Transverse colon (tissue), 4 donors: Measurements from ENCODE around the gene PRPF6. TPM values are rescaled to one million over a fixed set of nuclear protein-coding genes. Genes with fewer than 3 reads are reported as not detected.

Experiments used
- DNase-seq: peaks from one replicate; pipeline ENCODE4 v3.0.0-alpha.2; 2019
- H3K27ac ChIP-seq, 4 donors: fragments of 200-600 bp; sonication (generic); 2 replicates each; pipeline ENCODE4 v1.5.1; 2016 to 2018; ENCODE audit warnings: inconsistent platforms in 4 of 4
- H3K27me3 ChIP-seq: fragments of 200-600 bp; sonication (generic); 2 replicates; pipeline ENCODE4 v1.5.1; 2017; ENCODE audit warnings: inconsistent platforms
- H3K36me3 ChIP-seq, 4 donors: fragments of 200-600 bp; sonication (generic); 2 replicates each; pipeline ENCODE4 v1.5.1; 2017 to 2019; ENCODE audit warnings: inconsistent platforms in 4 of 4
- H3K4me1 ChIP-seq, 4 donors: fragments of 200-600 bp; sonication (generic); 2 replicates each; pipeline ENCODE4 v1.5.1; 2017 to 2020; ENCODE audit warnings: inconsistent platforms in 4 of 4
- H3K4me3 ChIP-seq, 4 donors: fragments of 200-600 bp; sonication (generic); 1 replicate in 1 of 4; 2 replicates in 3 of 4; pipeline versions ENCODE4 v1.5.1 to v1.6.1; 2017 to 2019; ENCODE audit warnings: inconsistent platforms in 4 of 4
- H3K9me3 ChIP-seq, 2 donors: fragments of 200-600 bp; sonication (generic); 2 replicates each; pipeline ENCODE4 v1.5.1; 2017 to 2019; ENCODE audit warnings: inconsistent platforms in 2 of 2
- CTCF ChIP-seq, 5 experiments: fragments of 200-600 bp in 3 of 5; fragments of 450-650 bp in 2 of 5; sonication (generic) in 3 of 5; IDR thresholded peaks; 1 replicate in 2 of 5; 2 replicates in 3 of 5; pipeline ENCODE4 v1.5.1; 2016 to 2017; ENCODE audit warnings: antibody characterized with exemption in 5 of 5, inconsistent platforms in 3 of 5, mild to moderate bottlenecking in 2 of 5, moderate library complexity in 1 of 5
- EP300 ChIP-seq: sonication (generic); formaldehyde crosslinking; IDR thresholded peaks from one replicate; pipeline ENCODE4 v1.6.1; 2017; ENCODE audit warnings: antibody characterized with exemption, low read depth
- POLR2A ChIP-seq: fragments of 450-650 bp; IDR thresholded peaks from one replicate; pipeline ENCODE4 v1.6.1; 2016; ENCODE audit warnings: antibody characterized with exemption, mild to moderate bottlenecking, moderate library complexity
- POLR2AphosphoS5 ChIP-seq, 3 donors: sonication (generic); formaldehyde crosslinking; IDR thresholded peaks; one replicate each; pipeline ENCODE4 v1.6.1; 2016; ENCODE audit warnings: antibody characterized with exemption in 3 of 3
- WGBS, 2 donors: methylation state at CpG; one replicate each; pipeline ENCODE4 v1.1.5; 2018; ENCODE audit warnings: low coverage in 1 of 2; 5-methylcytosine and 5-hydroxymethylcytosine counted together
- in situ Hi-C, 4 donors: fragments of 200-750 bp; cut with MboI; loops; one replicate each; pipeline versions ENCODE4 v1.15.0 to v1.15.1; 2017; ENCODE audit warnings: low sequenced_read_pairs in 3 of 4, low pct_ligation_motif_present in 1 of 4, low pct_unique_long_range_greater_than_20kb in 1 of 4
- intact Hi-C: fragments of 100-400 bp; cut with DNase I; formaldehyde crosslinking; loops from one replicate; pipeline ENCODE4 v1.15.1; 2023; ENCODE audit warnings: low total_unique reads
- total RNA-seq, 4 donors: library from RNA; depleted of rRNA; stranded (reverse); fragments of >200 nt; gene quantifications; one replicate each; pipeline ENCODE4 v1.1.0, GENCODE V29; 2016

The PRPF6 gene
- total RNA-seq, 4 donors from 2014 or later = 29.2 to 55.7 (median 51.8) TPM

GRCh38 chr20:63940071-63940471, 40.9 kb upstream of the PRPF6 start:
- intact Hi-C loops = loop anchor here (1.0 kb wide), 1 partner anchor 45 kb away; the partner anchor contains the start of gene DNAJC5
- Histone ChIP-seq H3K36me3 (peaks cover 0 to 31% (median 11%) of the 10 kb centered on the region in 4 donors), H3K4me3 (no peak overlapping the region)

DNA sequence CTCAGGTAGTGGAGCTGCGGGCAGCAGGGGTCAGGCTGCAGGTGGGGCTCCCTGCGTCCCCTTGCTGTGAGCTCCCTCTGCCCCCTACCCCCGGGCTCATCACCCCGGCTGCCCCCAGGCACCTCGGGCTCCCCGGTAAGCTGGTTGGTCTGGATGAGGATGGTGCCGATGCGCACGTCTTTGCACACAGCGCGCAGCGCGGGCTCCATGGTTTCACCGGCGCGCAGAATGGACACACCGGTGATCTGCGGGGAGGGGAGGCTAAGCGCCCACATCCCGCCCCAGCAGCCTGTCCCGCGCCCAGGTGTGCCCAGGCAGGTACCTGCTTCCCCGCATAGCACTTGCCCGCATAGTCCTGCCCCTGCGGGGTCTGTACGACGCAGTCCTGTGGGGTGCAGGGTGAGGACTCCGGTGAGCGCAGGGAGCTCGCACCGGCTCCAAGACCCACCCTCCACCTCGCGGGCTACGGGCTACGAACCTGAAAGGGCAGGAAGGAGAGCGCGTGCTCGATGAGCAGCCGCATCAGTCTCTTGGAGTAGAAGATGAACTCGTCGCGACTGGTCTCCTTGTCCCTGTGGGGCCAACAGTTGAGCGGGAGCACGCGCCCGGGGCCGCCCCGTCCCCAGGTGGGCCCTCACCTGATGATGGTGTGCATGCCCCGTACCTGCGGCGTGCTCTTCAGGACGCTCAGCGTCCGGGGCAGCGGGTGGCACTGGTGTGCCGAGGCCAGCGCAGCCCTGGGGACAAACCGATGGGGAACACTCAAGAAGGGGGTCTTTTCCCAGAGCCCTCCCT, 40.3 kb upstream of the PRPF6 start:
- in situ Hi-C loops = no loop called here
- WGBS, 2 donors = 93% methylated on average over 58 of the region's 58 CpGs; no CpG with 5 or more reads in 1 of the 2 donors
- Histone ChIP-seq H3K4me3 (no peak overlapping the region), H3K27me3 (no peaks in the 10 kb centered on the region), H3K9me3 (no peaks in the 10 kb centered on the region), H3K36me3 (peaks cover 0 to 34% (median 11%) of the 10 kb centered on the region in 4 donors), H3K27ac (peak overlapping the region in 1 of 4 donors; percentile 72), H3K4me1 (peaks cover 0 to 3% (median 0%) of the 10 kb centered on the region in 4 donors)
- TF ChIP-seq POLR2AphosphoS5 (IDR thresholded peaks at IDR 0.05) (no peak), CTCF (IDR thresholded peaks at IDR 0.05) (no peak), POLR2A (no peak), EP300 (no peak)
- intact Hi-C loops = loop anchor here (1.0 kb wide), 1 partner anchor 45 kb away; the partner anchor contains the start of gene DNAJC5
- DNase-seq = no peak

More at GRCh38 chr20:63940071-63940471, 40.9 kb upstream of the PRPF6 start:
- 96 to 100% methylated on average over 2 to 23 of the region's 23 CpGs for WGBS, 2 donors
- no peaks in the 10 kb centered on the region for H3K27me3 ChIP-seq
- no peak for DNase-seq
- TF ChIP-seq POLR2A (no peak), EP300 (no peak), POLR2AphosphoS5 (IDR thresholded peaks at IDR 0.05) (no peak), CTCF (IDR thresholded peaks at IDR 0.05) (no peak)
- H3K9me3 ChIP-seq = no peaks in the 10 kb centered on the region
- H3K27ac ChIP-seq = no peak overlapping the region
- in situ Hi-C loops = no loop called here
- H3K4me1 ChIP-seq = peaks cover 0 to 3% (median 0%) of the 10 kb centered on the region in 4 donors

DNA sequence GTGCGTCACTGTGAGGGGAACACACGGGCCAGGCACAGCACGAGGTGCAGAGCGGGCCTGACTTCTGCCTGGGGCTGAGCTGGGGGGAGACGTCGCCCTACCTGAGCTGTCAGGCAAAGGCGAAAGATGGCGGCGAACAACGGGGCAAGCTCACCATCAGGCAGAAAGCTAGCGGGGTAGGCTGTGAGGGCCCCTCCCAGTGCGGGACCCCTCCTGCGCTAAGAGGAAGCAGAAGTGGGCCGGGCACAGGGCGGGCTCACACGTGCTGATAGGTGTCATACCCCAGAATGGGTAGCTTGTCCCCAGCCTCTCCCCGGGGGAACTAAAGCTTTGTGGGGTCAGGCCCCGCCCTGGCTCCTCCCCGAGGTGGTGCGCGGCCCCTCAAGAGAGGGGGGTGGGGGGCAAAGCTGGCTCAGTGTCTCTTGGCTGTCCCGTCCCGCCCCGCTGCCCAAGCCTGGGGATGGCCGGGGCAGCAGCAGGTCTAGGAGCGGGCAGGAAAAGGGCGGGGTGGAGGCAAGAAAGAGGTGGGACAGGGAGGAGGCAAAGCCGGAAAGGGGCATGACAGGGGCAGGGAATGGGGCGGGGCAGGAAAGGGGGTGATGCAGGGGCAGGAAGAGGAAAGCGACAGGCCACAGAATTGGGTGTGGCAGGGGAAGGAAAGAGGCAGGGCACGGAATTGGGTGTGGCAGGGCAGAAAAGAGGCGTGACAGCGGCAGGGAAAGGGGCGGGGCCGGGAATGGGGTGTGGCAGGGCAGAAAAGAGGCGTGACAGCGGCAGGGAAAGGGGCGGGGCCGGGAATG, 39.5 kb upstream of the PRPF6 start:
- in situ Hi-C loops (no loop called here), intact Hi-C loops (no loop called here)
- Histone ChIP-seq H3K27me3 (no peaks in the 10 kb centered on the region), H3K4me3 (no peak overlapping the region), H3K27ac (peak overlapping the region; percentile 52 to 72 (median 58)), H3K9me3 (no peaks in the 10 kb centered on the region), H3K36me3 (peaks cover 0 to 34% (median 13%) of the 10 kb centered on the region in 4 donors), H3K4me1 (peaks cover 0 to 3% (median 0%) of the 10 kb centered on the region in 4 donors)
- 72 to 83% methylated on average over 8 to 34 of the region's 39 CpGs for WGBS, 2 donors
- DNase-seq = peak; percentile 63
- TF ChIP-seq CTCF (IDR thresholded peaks at IDR 0.05) (no peak), POLR2AphosphoS5 (IDR thresholded peaks at IDR 0.05) (no peak), POLR2A (no peak), EP300 (no peak)
